ENCODE results near the gene PAFAH1B1.

PAFAH1B1 gene

GRCh38 chr17:2549392-2550211 lies 43.9 kb upstream of the PAFAH1B1 start:
- Histone ChIP-seq H3K4me2 (ENCODE audit: low read length) (no peak overlapping the region), H2AFZ (ENCODE audit: insufficient read depth, low read length, poor library complexity) (no peak overlapping the region), H3K14ac (ENCODE audit: low read length) (no peak overlapping the region), H3K4me3 (ENCODE audit: low read depth, low read length) (no peak overlapping the region), H2BK12ac (ENCODE audit: low read length) (no peak overlapping the region), H4K8ac (ENCODE audit: low read depth, low read length) (no peak overlapping the region), H4K91ac (ENCODE audit: low read depth, low read length) (no peak overlapping the region), H4K12ac (ENCODE audit: low read depth, low read length) (no peak overlapping the region), H3K9ac (ENCODE audit: low read length) (no peak overlapping the region), H3K18ac (ENCODE audit: low read length) (no peak overlapping the region), H2AK5ac (ENCODE audit: low read length) (no peak overlapping the region), H3K79me1 (ENCODE audit: low read length) (no peaks in the 10 kb centered on the region), H3K4ac (ENCODE audit: low read depth, low read length) (no peak overlapping the region), H3K79me2 (ENCODE audit: control insufficient read depth, insufficient read depth, low read length, poor library complexity) (no peaks in the 10 kb centered on the region), H3K4me1 (ENCODE audit: control insufficient read depth in 1 of 2, insufficient read depth in 2 of 2, low read length in 2 of 2) (peaks cover 3% of the 10 kb centered on the region in 2 experiments), H3K23ac (ENCODE audit: low read length) (no peak overlapping the region), H3K27me3 (ENCODE audit: insufficient read depth, low read length) (no peaks in the 10 kb centered on the region), H3K9me3 (ENCODE audit: insufficient read depth, low read depth, low read length) (no peaks in the 10 kb centered on the region), H2BK5ac (ENCODE audit: low read depth, low read length, poor library complexity) (no peak overlapping the region), H3K27ac (ENCODE audit: low read depth, low read length) (no peak overlapping the region), H3K36me3 (ENCODE audit: control insufficient read depth in 1 of 2, insufficient read depth in 2 of 2, low read length in 2 of 2) (no peaks in the 10 kb centered on the region), H2BK120ac (ENCODE audit: insufficient read depth, low read length, poor library complexity) (no peak overlapping the region)
- no CpG with 5 or more reads among the region's 8 CpGs for WGBS (ENCODE audit: extremely low coverage, insufficient coverage, insufficient read length)
- DNase-seq, result peak in 1 of 2 donors; percentile 39

GRCh38 chr17:2551493-2551892 lies 42.0 kb upstream of the PAFAH1B1 start:
- no peaks in the 10 kb centered on the region for H3K79me1 ChIP-seq (ENCODE audit: low read length)
- H3K9ac ChIP-seq (ENCODE audit: low read length), result no peak overlapping the region
- H2AK5ac ChIP-seq (ENCODE audit: low read length), result no peak overlapping the region
- no CpG with 5 or more reads among the region's 10 CpGs for WGBS (ENCODE audit: extremely low coverage, insufficient coverage, insufficient read length)
- DNase-seq, result no peak
- H2BK12ac ChIP-seq (ENCODE audit: low read length), result no peak overlapping the region
- no peaks in the 10 kb centered on the region for H3K36me3 ChIP-seq (ENCODE audit: control insufficient read depth in 1 of 2, insufficient read depth in 2 of 2, low read length in 2 of 2)
- H3K4ac ChIP-seq (ENCODE audit: low read depth, low read length), result no peak overlapping the region
- H3K79me2 ChIP-seq (ENCODE audit: control insufficient read depth, insufficient read depth, low read length, poor library complexity), result no peaks in the 10 kb centered on the region
- no peaks in the 10 kb centered on the region for H3K9me3 ChIP-seq (ENCODE audit: insufficient read depth, low read depth, low read length)
- no peaks in the 10 kb centered on the region for H3K27me3 ChIP-seq (ENCODE audit: insufficient read depth, low read length)
- no peak overlapping the region for H2BK5ac ChIP-seq (ENCODE audit: low read depth, low read length, poor library complexity)
- no peak overlapping the region for H3K18ac ChIP-seq (ENCODE audit: low read length)
- no peak overlapping the region for H2AFZ ChIP-seq (ENCODE audit: insufficient read depth, low read length, poor library complexity)
- H3K4me2 ChIP-seq (ENCODE audit: low read length), result no peak overlapping the region
- no peaks in the 10 kb centered on the region for H3K4me1 ChIP-seq (ENCODE audit: control insufficient read depth in 1 of 2, insufficient read depth in 2 of 2, low read length in 2 of 2)
- H3K27ac ChIP-seq (ENCODE audit: low read depth, low read length), result no peak overlapping the region
- H2BK120ac ChIP-seq (ENCODE audit: insufficient read depth, low read length, poor library complexity), result no peak overlapping the region
- no peak overlapping the region for H4K12ac ChIP-seq (ENCODE audit: low read depth, low read length)
- H4K91ac ChIP-seq (ENCODE audit: low read depth, low read length), result no peak overlapping the region
- no peak overlapping the region for H3K23ac ChIP-seq (ENCODE audit: low read length)
- no peak overlapping the region for H3K4me3 ChIP-seq (ENCODE audit: low read depth, low read length)
- no peak overlapping the region for H3K14ac ChIP-seq (ENCODE audit: low read length)
- no peak overlapping the region for H4K8ac ChIP-seq (ENCODE audit: low read depth, low read length)

- Histone ChIP-seq H3K27me3 (ENCODE audit: insufficient read depth, low read length) (no peaks in the 10 kb centered on the region), H4K12ac (ENCODE audit: low read depth, low read length) (no peak overlapping the region), H3K79me1 (ENCODE audit: low read length) (no peaks in the 10 kb centered on the region), H3K4ac (ENCODE audit: low read depth, low read length) (no peak overlapping the region), H2BK12ac (ENCODE audit: low read length) (no peak overlapping the region), H3K14ac (ENCODE audit: low read length) (no peak overlapping the region), H2AK5ac (ENCODE audit: low read length) (no peak overlapping the region), H3K18ac (ENCODE audit: low read length) (no peak overlapping the region), H3K36me3 (ENCODE audit: control insufficient read depth in 1 of 2, insufficient read depth in 2 of 2, low read length in 2 of 2) (no peaks in the 10 kb centered on the region), H2BK120ac (ENCODE audit: insufficient read depth, low read length, poor library complexity) (no peak overlapping the region), H3K79me2 (ENCODE audit: control insufficient read depth, insufficient read depth, low read length, poor library complexity) (no peaks in the 10 kb centered on the region), H2BK5ac (ENCODE audit: low read depth, low read length, poor library complexity) (no peak overlapping the region), H3K27ac (ENCODE audit: low read depth, low read length) (no peak overlapping the region), H4K8ac (ENCODE audit: low read depth, low read length) (no peak overlapping the region), H3K4me3 (ENCODE audit: low read depth, low read length) (no peak overlapping the region), H3K4me2 (ENCODE audit: low read length) (no peak overlapping the region), H3K4me1 (ENCODE audit: control insufficient read depth in 1 of 2, insufficient read depth in 2 of 2, low read length in 2 of 2) (no peaks in the 10 kb centered on the region), H3K9me3 (ENCODE audit: insufficient read depth, low read depth, low read length) (no peaks in the 10 kb centered on the region), H3K23ac (ENCODE audit: low read length) (no peak overlapping the region), H4K91ac (ENCODE audit: low read depth, low read length) (no peak overlapping the region), H2AFZ (ENCODE audit: insufficient read depth, low read length, poor library complexity) (no peak overlapping the region), H3K9ac (ENCODE audit: low read length) (no peak overlapping the region)
- WGBS (ENCODE audit: extremely low coverage, insufficient coverage, insufficient read length), result no CpG with 5 or more reads among the region's 9 CpGs
- no peak for DNase-seq
Measured at GRCh38 chr17:2551928-2552327, 41.5 kb upstream of the PAFAH1B1 start.

- Histone ChIP-seq H2AK5ac (ENCODE audit: low read length) (no peak overlapping the region), H2BK120ac (ENCODE audit: insufficient read depth, low read length, poor library complexity) (no peak overlapping the region), H3K4me2 (ENCODE audit: low read length) (no peak overlapping the region), H4K91ac (ENCODE audit: low read depth, low read length) (no peak overlapping the region), H3K4me1 (ENCODE audit: control insufficient read depth in 1 of 2, insufficient read depth in 2 of 2, low read length in 2 of 2) (peaks cover 0 to 2% of the 10 kb centered on the region in 2 experiments), H3K79me1 (ENCODE audit: low read length) (no peaks in the 10 kb centered on the region), H3K18ac (ENCODE audit: low read length) (no peak overlapping the region), H3K23ac (ENCODE audit: low read length) (no peak overlapping the region), H3K79me2 (ENCODE audit: control insufficient read depth, insufficient read depth, low read length, poor library complexity) (no peaks in the 10 kb centered on the region), H2BK5ac (ENCODE audit: low read depth, low read length, poor library complexity) (no peak overlapping the region), H3K4ac (ENCODE audit: low read depth, low read length) (no peak overlapping the region), H2BK12ac (ENCODE audit: low read length) (no peak overlapping the region), H4K12ac (ENCODE audit: low read depth, low read length) (no peak overlapping the region), H3K14ac (ENCODE audit: low read length) (no peak overlapping the region), H4K8ac (ENCODE audit: low read depth, low read length) (no peak overlapping the region), H3K4me3 (ENCODE audit: low read depth, low read length) (no peak overlapping the region), H3K27me3 (ENCODE audit: insufficient read depth, low read length) (no peaks in the 10 kb centered on the region), H2AFZ (ENCODE audit: insufficient read depth, low read length, poor library complexity) (no peak overlapping the region), H3K36me3 (ENCODE audit: control insufficient read depth in 1 of 2, insufficient read depth in 2 of 2, low read length in 2 of 2) (no peaks in the 10 kb centered on the region), H3K9ac (ENCODE audit: low read length) (no peak overlapping the region), H3K27ac (ENCODE audit: low read depth, low read length) (no peak overlapping the region), H3K9me3 (ENCODE audit: insufficient read depth, low read depth, low read length) (no peaks in the 10 kb centered on the region)
- no CpG with 5 or more reads among the region's 5 CpGs for WGBS (ENCODE audit: extremely low coverage, insufficient coverage, insufficient read length)
- peak in 1 of 2 donors; percentile 52 for DNase-seq
Measured at GRCh38 chr17:2560658-2561057, 32.8 kb upstream of the PAFAH1B1 start.

Measured in trophoblast cell (in vitro differentiated cells and primary cell).